Stimulated activated CD8-positive, alpha-beta memory T cell treated with anti-CD3 and anti-CD28 coated beads, Interleukin-4, amount 100 ng/mL, for 1 hour (primary cell): ENCODE data around the gene ABHD6.
"Not testable (repeated sequence)": the region's sequence is repeated elsewhere in the genome, so short reads cannot be mapped to it uniquely, and the experiment has no call there.

Experiments
- DNase-seq, 2 donors: peaks; one replicate each; pipeline ENCODE4 v3.0.0-alpha.2; 2020; ENCODE audit warnings: low read depth in 2 of 2, low spot score in 1 of 2

Gene ABHD6

DNA sequence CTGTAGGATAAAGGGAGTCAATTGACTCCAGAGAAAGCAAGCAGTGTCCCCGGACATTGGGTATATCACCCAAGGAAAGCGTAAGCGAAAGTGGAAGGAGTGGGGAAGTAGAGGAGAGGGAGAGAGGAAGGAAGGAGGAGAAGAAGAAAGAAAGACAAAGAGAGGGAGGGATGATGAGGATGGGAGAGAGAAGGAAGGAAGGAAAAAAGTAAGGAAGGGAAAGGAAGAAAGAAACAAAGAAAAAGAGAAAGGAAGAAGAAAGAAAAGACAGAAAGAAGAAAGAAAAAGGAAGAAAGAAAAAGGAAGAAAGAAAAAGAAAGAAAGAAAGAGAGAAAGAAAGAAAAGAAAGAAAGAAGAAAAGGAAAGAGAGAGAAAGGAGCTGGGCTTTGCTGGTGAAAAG lies 27.7 kb upstream of the ABHD6 start:
- no peak for DNase-seq

DNA sequence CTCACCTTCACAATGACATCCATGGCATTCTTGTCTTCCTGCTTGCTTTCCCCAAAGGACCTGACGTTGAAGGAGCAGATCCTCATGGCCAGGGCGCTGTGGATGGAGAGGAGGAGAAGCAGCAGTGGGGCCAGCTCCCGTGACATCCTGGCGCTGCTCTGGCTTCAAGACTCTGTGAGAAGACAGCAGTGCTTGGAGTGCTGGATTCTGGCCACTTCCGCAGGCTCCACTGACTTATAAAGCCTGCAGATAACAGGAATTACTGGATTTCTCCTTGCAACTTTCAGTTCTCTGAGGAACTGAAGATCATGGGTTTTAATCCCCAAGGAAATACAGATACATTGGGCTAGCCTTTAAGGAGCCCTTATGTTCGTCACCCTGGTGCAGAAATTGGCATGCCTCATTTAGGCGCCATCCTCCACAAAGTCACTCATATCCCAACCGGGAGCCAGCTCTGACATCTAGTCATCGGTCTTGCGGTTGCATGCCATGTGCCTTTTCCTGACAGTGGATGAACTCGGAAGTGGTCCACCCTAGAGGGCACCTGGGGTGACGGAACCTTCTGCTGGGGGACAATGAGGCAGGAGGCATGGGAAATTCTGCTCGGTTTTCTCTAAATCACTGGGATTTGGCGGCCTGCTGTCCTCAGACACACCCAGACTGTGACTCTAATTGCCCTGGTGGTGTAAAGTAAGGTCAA lies 26.7 kb upstream of the ABHD6 start, which contains the start of gene DNASE1L3:
Gene DNASE1L3 (minus strand): TSS at position 212 of the 700 bp plus-strand sequence. CDS start 66 bp downstream, at position 146.
- no peak for DNase-seq

- DNase-seq = no peak
Measured at GRCh38 chr3:58214484-58215316, 22.9 kb upstream of the ABHD6 start.

DNA sequence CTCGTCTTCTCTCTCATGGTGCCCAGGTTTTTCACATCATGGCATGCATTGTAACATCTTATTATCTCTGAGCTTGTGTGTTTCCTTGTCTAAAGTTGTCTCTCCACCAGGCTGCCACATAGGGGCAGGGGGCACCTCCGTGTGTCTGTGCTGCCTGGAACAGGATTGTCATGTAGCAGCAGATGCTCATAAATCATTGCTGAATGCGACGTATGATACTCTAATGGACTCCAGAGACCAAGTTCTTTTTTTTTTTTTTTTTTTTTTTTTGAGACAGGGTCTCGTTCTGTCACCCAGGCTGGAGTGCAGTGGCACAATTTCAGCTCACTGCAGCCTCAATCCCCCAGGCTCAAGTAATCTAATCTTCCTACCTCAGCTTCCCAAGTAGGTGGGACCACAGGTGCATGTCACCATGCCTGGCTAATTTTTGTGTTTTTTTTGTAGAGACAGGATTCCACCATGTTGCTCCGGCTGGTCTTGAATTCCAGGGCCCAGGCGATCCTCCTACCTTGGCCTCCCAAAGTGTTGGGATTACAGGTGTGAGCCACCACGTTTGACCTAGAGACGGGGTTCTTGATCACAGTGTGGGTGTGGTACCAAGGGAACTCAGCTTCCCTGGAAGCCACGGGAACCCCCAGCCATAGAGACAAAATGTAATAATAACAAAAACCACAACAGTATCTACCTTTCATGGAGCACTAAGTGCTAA lies 22.1 kb upstream of the ABHD6 start:
- no peak for DNase-seq

DNA sequence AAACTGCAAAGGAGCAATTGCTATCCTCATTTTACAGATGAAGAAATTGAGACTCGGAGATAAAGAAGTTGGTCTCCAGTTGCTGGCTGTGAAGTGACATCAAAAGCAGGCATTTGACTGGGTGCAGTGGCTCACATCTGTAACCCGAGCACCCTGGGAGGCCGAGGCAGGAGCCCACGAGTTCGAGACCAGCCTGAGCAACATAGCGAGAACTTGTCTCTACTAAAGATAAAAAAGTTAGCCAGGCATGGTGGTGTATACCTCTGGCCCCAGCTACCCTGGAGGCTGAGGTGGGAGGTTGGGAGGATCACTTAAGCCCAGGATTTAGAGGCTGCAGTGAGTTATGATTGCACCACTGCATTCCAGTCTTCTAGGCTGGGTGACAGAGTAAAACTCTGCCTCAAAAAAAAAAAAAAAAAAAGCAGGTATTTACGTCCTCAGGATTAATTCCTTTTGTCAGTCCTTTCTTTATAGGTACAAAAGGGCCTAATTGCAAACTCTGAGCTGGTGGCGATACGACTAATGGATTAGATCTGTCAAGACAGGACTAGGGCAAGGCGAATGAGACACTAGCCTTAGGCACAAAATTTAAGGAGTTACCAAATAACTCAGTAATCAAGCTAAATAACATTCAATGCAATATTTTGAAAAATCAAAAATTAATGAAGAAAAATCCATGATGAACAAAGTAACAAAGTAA lies 20.9 kb upstream of the ABHD6 start:
- DNase-seq = no peak

DNA sequence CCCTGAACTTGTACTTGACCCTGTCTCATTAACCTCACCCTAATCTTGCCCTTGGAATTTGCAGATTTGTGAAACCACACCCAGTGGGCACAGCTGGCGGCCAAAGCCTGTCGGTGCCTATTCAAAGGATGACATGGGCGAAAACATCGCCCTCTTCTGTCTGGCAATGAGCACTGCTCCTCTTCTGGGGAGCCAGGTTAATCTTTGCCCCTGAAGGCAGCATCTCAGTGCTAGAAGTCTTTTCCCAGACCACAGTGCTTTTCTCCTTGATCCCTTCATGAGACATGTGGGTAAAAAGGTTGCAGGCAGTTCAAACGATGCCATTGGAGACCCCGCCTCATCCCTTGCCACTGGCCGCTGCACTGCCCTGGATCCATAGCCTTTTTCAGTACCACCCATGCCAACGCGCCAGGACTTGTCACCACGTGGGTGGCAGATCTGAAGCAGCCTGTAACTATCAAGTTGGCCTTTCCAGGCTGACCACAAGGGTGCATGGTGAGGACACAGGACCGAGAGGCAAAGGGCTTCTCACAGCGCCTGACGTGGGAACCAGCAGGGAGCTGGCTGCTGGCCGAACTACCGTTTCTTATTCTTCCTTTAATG lies 20.3 kb upstream of the ABHD6 start:
- DNase-seq = peak in 1 of 2 donors; percentile 20

DNA sequence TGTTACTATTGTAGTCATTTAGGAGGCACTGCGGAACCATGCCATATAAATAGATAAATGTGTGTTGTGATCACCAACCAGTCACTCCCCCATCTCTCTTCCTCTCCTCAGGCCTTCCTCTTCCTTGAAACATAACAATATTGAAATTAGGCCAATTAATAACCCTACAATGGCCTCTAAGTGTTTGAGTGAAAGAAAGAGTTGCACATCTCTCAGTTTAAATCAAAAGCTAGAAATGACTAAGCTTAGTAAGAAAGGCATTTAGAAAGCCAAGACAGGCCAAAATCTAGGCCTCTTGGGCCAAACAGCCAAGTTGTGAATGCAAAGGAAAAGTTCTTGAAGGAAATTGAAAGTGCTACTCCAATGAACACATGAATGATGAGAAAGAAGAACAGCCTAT lies 18.7 kb upstream of the ABHD6 start:
- DNase-seq = no peak

DNA sequence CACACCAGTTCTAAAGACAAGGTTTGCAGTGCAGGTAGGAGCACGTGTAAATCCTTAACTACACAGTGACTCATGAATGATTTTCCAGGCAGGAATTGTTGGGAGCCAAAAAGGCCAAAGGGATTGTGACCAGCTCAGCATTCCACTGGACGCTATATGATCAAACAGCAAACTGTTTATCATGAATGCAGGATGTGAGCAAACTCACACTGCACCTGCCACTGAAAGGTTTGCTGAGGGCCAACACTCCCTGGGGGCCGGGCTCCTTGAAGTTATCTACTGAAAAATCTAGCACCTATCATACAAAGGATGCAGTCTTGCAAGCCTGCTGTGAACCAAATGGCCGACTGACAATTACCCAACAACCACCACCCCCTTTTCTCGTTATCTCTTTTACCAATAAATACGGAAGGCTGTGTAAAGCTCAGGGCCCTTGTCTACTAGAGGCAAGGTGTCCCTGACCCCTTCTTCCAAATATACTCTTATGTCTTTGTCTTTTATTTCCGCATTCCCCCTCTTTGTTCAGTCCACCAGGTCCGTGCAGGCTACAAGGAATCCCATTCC lies 15.3 kb upstream of the ABHD6 start:
- no peak for DNase-seq

DNA sequence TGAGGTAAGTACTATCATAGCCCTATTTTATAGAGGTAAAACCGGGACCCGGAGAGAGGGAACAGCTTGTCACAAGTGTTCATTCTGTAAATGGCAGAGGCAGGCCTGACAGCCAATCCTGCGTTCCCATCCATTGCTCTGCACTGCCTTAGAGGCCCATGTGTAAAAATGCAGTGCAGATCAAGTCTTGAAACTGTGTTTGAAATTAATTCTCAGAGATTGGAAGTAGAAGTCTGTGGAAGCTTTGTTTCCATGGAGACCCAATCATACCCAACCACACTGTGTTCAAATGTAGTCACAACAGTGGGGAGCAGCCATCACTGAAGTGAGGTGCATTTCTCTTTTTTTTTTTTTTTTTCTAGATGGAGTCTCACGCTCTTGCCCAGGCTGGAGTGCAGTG lies 13.7 kb upstream of the ABHD6 start:
- no peak for DNase-seq

DNA sequence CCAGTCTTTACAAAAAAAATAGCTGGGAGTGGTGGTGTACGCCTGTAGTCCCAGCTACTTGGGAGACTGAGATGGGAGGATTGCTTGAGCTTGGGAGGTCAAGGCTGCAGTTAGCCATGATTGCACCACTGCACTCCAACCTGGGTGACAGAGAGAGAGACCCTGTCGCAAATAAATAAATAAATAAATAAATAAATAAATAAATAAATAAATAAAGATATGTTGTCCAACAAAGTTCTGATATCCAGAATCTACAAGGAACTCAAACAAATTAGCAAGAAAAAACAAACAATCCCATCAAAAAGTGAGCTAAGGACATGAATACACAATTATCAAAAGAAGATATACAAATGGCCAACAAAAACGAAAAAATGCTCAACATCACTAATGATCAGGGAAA lies 9.7 kb upstream of the ABHD6 start:
- not testable (repeated sequence) for DNase-seq

DNA sequence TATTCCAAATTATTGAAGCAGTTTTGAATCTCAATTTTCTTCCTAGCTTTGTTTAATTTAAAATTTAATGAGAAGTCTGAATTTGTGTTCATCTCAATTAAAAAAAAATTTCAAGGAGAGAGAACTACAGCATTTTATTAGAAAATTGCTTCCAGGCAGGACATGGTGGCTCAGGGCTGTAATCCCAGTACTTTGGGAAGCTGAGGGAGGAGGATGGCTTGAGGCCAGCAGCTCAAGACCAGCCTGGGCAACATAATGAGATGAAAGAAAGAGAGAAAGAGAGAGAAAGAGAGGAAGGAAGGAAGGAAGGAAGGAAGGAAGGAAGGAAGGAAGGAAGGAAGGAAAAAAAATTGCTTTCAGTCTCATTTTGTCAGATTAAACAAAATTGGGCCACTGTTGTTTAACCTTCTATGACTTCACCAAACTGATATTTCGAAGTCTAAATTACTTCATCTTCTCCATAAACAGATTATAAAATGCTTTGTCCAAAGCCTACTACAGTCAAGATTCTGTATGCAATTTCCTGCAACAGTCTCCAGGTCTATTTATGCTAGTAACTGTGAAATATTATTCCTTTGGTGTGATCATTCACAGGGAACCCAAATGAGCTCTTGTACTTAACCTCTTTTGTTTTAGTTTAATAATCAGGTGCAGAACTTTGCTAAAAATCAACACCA lies 6.6 kb upstream of the ABHD6 start:
- no peak for DNase-seq

GRCh38 chr3:58231666-58232065 lies 5.9 kb upstream of the ABHD6 start:
- no peak for DNase-seq

GRCh38 chr3:58234516-58234931 lies 3.1 kb upstream of the ABHD6 start:
- no peak for DNase-seq

- no peak for DNase-seq
Measured at GRCh38 chr3:58235970-58236369, 1.6 kb upstream of the ABHD6 start.

DNA sequence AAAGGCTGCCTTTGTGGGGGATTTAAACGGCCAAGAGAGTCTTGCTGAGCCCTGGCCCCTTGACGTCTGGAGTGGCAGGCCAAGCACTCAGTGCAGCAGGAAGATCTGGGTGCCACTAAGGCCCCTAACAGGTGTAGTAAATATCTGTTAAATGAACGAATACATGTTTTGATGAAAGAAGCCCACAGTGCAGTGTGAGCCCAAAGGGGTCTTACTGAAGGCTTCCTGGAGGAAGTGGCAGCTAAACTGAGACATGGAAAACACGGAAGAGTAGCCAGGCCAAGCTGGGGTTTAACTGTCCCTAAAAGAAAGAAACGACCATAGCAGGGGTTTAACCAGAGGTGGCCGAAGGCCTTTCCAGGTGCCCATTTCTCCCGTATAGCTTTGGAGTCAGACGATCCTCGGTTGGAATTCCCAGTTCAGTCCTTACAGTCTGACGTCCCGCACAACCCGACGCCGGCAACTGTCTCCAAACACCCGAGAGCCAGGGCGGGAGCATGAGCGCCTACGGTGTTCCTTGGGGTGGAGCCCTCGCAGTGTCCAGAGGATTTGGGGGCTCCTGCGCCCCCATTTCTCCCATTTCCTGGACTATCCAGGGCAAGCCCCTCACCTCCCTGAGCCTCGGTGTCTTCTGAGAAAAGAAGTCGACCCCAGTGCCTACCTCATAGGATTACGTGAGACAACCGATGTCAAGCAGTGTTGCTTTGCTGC lies 910 bp upstream of the ABHD6 start:
- no peak for DNase-seq

DNA sequence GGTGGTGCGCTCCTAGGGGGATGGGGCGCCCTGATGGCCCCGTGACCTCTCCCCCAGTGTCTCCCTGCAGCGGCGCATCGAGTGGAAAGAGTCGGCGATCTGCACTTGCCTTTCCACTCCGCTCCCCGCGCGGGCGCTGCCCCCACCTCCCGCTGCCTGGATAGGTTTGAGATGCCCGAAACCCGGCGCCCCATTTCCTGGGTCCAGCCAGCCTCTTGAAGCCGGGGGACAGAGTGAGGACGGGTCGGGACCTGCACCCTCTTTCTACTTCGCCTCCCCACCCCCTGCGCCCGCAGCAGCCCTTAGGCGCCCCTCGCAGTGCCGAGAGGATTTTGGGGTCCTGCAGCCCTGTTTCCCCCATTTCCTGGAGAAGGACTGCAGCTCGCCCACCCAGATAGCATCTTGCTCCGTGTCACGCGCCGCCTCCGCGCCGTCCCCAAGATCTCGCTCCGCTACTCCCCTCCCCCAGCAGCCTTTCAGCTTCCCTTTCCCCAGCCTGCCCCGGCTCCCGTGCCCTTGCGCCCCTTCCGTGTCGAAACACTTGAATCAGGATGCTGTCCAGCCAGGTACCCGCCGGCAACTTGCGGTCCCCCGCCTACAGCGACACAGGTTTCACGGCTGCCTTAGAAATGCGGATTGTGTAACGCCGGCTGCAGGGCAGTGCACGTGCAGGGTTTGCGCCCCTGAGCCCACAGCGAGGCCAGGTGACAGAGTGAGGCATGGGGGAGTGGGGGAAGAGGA lies 519 bp downstream of the ABHD6 start:
- DNase-seq = peak; percentile 28 to 42

GRCh38 chr3:58238830-58239229 lies 1.2 kb downstream of the ABHD6 start:
- no peak for DNase-seq

DNA sequence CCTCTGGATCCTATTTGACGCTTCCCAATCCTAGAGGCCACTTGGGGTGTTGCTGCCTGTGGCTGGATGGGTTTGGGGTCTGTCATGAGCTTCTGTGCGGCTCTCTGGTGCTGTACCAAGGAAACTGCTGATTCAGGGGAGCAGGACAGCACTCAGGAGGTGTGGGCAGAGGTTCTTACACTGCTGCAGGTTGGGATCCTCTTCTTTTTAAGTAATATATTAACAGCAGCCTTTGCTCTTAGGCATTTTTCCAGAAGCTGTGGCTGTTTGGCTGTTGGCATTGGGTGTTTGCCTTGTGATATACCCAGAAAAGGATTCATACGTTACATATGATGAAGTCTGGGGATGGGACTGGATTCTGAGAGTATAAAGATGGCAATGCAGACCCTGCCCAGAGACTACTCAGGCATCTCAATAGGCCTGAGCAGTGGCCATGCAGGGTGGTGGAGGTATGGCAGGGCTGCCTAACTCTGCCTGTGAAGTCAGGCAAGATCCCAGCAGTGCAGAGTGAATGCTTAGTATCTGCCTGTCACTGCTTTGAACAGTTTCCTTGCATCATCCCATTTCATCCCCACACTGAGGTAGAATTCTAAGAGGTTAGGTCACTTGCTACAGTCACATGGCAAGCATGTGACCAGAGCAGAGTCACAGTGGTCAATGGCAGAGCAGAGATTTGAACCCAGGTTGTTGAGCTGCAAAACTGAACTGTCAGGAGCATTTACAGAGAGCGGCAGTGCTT lies 3.9 kb downstream of the ABHD6 start:
- no peak for DNase-seq
